Stimulated activated CD4-positive, alpha-beta T cell treated with anti-CD3 and anti-CD28 coated beads, Interleukin-12 subunit alpha, Interleukin-12 subunit beta, amount 100 ng/mL, for 4 hours (primary cell): ENCODE results near the gene PRKAG2.

Experiments
- DNase-seq: peaks from one replicate; pipeline ENCODE4 v3.0.0-alpha.2; 2020

PRKAG2 gene

DNA sequence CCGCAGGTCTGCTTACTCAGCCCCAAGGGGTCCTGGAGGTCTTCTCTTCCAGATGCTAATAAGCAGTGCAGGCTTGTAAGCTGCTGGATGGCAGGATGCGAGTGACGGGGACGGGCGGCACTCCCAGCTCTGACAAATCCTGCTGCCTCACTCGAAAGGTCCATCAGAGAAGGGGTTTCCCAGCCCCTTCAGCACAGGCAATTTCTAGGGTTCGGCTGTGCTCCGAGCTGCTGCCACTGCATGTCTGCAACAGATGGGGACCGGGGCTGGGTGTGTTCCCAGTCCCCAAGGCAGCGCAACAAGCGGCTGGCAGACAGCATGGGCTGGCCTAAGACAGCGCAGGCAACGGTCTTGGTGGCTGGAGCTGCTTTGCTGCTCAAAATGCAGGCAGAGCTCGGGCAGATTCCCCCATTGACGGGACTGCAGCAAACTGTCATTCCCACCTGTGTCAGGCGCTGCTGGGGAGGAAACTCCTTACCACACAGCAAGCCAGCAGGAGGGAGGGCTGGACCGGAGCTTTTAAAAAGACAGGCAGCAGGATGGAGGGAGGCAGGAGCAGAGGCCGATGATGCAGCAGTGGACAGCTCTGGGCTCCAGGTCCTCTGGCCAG, 62.4 kb downstream of the PRKAG2 start:
- DNase-seq: no peak

GRCh38 chr7:151813997-151814396, 62.9 kb downstream of the PRKAG2 start:
- DNase-seq: no peak

DNA sequence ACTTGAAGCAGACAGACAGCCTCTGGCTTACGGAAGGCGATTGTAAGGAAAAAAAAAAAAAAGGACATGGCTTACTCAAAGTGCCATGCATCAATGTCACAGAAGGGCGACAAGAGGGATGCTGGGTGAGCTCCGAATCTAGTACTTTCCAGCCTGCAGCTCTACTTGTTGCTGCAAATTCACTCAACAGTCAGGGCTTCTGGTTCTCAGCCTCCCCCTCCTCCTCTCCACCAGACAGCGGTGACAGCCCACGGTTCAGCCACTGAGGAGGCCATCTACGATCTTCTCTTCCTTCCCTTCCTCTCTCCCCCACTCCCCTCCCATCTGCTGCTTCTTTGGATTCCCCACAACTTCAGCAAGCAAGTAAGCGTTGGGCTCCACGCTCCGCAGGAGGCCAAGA, 63.5 kb downstream of the PRKAG2 start:
- DNase-seq: no peak

DNA sequence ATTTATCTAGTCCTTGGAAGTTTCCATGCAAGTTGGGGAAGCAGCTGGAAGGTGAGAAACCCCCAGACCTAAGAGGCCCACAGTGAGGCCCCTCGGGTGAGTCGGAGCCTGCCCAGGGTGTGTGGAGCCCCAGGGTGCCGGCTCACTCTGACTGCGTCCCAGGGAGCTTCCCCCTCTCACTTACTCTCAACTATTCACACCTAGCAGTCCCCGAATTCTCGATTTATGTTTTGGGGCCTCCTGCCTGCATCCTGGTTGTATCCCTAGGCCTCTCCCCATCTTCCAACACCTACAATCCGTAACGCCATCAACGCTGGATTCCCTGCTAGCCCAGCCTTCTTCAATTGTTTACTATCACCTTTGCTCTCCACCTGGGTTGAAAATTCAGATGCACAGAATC, 63.9 kb downstream of the PRKAG2 start:
- no peak for DNase-seq

DNA sequence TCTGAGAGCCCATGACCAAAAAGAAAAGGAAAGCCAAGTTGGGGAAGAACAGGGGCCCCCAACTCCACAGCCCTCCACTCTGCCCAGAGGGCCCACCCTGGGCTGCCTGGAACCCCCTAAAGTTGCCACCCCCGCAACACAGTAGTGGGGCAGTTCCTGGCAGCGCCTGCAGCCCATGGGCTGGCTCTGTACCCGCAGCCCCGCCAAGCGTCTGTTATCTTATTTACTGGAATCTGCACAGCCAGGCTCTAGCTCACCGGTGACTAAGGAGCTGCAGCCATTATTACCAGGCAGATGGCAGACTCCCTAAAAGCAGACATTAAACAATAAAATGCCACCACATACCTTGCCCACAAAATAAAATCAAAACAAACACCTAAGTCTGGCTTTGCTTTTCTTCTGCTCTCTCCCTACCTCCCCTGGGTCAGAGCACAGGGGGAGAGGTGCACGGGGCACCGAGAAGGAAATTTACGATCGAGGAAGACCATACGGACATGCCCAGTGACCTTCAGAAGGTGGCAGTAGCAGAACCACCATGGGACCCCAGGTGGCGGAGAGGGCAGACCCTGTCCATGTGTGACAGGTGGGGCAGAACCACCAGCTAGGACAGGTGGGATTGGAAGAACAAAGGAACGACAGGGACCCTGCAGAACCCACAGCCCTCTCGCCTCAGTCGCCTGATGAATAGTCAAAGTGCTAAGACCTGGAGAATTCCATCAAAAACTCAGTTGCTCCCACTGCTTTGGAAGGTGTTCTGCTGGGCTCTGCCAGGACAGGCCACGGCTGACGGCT, 66.3 kb downstream of the PRKAG2 start:
- no peak for DNase-seq

DNA sequence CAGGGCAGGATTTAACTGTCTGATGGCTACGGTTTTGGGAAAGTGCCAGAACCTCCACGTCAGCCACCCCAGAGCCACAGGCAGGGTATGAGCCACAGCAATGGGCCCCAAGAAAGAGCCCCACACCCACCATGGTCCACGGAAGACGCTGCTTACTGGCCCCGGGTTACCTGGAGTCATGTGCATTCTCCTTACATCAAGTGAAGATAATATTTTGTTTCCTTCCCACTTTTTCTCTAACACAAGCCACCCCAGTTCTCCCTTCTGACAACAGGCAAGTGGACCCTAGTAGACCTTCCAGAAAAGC, 67.1 kb downstream of the PRKAG2 start:
- no peak for DNase-seq

DNA sequence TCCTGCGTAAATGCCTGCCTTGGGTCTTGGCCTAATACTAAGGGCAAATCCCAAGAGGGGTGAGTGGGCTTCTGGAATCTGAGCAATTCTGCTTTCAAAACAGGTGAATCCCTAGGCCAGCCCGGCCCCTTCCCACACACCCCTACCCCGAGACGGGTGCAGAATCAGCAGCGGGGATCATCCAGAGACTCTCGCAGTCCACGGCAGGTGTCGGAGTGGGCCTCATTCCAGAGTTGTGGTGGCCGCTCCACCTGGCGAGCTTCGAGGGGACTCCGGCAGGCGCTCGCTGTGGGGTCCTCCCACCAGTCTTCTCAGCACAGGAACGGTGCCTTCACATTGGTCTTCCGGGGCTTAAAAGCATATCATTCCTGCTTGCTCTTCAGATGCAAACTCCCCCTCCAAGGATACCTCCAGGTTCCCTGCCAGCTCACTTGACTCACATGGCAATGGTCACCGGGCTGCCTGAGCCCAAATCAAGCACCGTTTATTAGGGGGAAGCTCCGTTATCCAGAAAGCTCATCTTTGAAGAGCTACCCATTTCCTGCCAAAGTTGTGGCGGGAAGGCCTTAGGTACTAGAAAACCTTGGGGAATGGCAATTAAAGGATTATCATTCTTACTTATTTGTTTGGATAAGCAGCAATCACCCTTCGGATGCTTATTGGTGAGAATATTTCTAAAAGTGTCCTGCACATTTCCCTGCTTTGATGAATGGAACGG, 67.6 kb downstream of the PRKAG2 start:
- DNase-seq: no peak

DNA sequence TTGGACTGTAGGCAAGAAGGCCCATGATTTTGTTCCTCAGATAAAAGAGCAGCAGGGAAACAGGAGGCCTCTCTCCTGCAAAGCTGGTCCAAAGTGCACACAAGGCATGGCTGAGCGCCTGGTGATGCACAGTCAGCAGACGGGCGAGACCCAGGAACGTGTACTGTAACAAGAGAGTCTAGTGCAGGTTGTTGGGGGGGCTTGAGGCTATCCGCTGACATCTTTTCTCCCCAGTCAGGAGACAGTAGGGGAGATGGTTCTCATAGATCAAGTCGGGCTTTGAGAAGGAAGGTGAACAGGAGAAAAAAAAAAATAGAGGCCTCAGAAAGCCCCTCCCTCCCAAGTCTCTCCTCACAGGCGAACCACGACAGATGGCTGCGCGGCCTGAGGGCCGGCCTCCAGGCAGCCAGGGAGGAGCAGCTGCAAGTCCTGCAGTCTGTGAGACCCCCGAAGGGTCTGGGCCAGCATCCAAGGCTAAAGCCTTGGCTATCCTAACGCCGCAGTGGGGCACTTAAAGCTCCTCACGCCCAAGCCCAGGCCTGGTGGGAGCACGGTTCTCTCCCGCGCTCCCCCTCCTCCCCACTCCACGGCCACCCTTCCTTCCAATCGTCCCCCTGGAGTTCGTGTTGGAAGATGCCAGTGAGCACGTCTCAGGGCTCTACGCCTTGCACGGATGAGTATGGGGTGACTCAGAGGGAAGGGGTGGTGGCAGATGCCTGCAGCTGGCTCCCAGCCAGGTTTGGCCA, 68.3 kb downstream of the PRKAG2 start:
- DNase-seq: no peak

DNA sequence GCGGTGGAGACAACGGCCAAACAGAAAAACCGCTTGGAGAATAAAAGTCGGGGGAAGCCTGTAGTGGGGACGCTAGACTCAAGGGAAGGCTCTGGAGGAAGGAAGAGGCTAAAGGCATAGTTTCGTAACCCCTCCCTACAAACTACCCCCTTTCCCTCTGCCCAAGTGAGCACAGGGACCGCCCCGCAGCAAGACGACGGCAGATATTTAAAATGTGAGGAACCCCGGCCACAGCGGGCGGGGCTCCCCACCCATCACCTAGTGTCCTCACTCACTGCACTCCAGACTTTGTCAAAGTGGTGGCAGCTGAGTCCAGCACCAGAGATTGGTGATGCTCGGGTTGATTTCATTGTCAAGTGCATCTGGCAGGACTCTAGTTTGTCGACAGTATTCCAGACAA, 69.1 kb downstream of the PRKAG2 start:
- DNase-seq: no peak

GRCh38 chr7:151806952-151807775, 69.8 kb downstream of the PRKAG2 start:
- no peak for DNase-seq

GRCh38 chr7:151806204-151806603, 70.7 kb downstream of the PRKAG2 start:
- DNase-seq: no peak

- DNase-seq: no peak
Observed at GRCh38 chr7:151805191-151805590, 71.7 kb downstream of the PRKAG2 start.

- DNase-seq: no peak
Observed at GRCh38 chr7:151804756-151805155, 72.2 kb downstream of the PRKAG2 start.

DNA sequence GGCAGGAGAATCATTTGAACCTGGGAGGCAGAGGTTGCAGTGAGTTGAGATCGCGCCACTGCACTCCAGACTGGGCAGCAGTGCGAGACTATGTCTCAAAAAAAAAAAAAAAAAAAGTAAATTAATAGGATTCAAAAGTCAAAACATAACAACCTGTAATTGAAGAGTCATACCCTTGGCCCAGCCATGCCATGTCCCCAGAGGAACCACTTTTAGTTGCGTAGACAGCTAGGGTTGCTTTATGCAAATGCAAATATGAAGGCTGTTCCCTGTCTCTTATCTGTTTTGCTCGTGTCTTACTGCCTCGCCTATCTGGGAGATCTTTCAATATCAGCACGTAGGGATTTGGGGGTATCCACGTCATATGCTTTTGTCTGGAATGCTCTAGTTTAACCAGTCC, 73.1 kb downstream of the PRKAG2 start:
- no peak for DNase-seq

- no peak for DNase-seq
Observed at GRCh38 chr7:151802469-151802846, 74.5 kb downstream of the PRKAG2 start.

- no peak for DNase-seq
Observed at GRCh38 chr7:151801782-151802468, 75.0 kb downstream of the PRKAG2 start.

GRCh38 chr7:151801291-151801690, 75.6 kb downstream of the PRKAG2 start:
- no peak for DNase-seq

GRCh38 chr7:151800861-151801260, 76.1 kb downstream of the PRKAG2 start:
- no peak for DNase-seq

GRCh38 chr7:151800391-151800790, 76.5 kb downstream of the PRKAG2 start:
- no peak for DNase-seq

DNA sequence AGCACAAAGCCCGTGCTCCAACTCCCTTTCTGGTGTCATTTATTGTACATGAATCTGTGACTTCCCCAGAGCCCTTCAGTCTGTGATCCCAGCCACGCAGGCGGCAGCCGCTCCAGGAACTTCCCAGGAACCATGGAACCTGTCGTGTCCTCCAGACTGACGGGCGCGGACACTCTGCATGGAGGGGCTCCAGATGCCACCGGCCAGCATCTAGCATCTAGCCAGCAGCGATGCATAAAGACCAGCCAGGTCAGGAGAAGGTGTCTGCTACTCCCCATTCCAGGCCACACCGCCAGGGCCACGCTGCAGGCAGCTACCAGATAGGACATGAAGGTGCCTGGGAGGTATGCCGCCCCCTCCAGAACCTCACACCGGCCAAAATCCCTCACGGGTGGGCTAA, 77.4 kb downstream of the PRKAG2 start:
- no peak for DNase-seq

DNA sequence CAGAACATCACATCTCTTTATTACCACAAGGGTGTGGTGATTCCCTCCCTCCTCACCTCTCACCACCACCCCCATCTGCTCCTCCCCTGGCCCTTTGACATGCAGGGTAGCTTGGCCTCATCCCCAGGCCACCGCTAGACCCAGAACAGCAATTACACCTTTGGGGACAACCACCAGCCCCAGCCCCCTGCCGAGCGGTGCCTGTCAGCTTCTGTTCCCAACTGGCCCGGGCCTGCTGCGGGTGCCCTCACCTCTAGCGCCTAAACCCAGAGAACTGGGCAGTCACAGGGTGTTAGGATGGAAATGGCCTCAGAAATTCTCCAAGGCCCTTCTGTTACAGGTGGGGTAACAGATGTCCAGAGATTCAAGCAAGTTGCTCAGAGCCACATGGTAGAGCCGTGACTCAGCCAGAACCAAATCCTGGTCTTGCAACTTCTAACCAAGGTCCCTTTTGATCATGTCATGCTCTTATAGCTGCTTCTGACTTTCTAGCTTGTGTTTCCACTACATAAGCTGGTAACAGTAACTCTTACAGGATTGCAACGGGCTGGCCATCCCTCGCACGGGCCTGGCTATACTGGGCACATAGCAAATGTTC, 78.0 kb downstream of the PRKAG2 start:
- no peak for DNase-seq
